ACHN (cell line): Measurements from ENCODE around the gene TMEM254.
"Not testable (repeated sequence)": the region's sequence is repeated elsewhere in the genome, so short reads cannot be mapped to it uniquely, and the experiment has no call there.

Experiments
- DNase-seq: peaks from one replicate; pipeline ENCODE4 v3.0.0-alpha.2; 2015
- in situ Hi-C: cut with HindIII; loops from 2 replicates; pipeline ENCODE4 v1.10.0; 2017; ENCODE audit warnings: low sequenced_read_pairs, low pct_ligation_motif_present, low pct_unique_long_range_greater_than_20kb

TMEM254 gene

DNA sequence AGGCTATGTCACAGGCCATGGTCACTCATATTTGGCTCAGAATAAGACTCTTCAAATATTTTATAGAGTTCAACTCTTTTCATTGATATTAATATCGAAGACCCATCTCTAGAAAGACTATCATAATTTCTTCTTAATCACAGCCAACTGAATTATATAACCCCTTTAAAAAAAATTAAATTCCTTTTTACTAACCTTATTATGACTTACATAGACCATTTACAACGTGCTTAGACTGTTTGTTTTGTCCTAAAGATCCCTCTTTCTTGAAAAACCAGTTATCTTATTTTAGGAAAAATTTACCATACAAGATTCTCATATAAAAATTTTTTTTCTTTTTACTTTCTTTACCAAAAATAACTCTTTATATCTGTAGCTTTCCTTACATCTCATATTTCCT is 10.2 kb upstream of the TMEM254 start:
- in situ Hi-C loops: no loop called here
- no peak for DNase-seq

DNA sequence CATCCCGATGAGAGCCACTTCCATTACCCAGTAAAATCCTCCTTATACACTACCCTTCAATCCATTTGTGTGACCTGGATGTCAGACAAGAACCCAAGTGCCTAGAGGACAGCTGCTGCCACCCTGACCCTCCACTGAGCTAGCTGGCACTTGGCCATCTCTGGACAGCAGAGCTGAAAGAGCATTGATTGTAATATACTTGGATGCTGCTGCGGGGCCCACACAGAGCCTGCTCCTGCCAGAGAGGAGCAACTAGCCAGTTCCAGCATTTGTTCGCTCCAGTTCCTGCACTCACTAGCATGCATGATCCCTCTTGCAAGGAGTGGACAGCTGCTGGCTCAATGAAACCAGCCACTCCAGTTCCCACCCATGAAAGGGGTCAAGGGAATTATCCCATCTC is 8.4 kb upstream of the TMEM254 start:
- DNase-seq: no peak
- in situ Hi-C loops: no loop called here

DNA sequence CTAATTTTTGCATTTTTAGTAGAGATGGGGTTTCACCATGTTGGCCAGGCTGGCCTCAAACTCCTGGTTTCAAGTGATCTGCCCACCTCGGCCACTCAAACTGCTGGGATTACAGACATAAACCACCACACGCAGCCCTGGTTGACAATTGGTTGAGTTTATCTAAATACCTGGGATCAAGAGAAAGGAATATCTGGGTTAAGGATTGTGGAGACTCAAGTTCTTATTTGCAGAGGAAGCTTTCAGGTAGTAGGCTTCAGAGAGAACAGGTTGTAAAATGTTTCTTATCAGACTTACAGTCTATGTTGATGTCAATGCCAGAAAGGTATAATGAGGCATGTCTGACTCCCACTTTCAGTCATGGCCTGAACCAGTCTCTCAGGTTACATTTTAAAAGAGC is 5.9 kb upstream of the TMEM254 start:
- in situ Hi-C loops: no loop called here
- no peak for DNase-seq

DNA sequence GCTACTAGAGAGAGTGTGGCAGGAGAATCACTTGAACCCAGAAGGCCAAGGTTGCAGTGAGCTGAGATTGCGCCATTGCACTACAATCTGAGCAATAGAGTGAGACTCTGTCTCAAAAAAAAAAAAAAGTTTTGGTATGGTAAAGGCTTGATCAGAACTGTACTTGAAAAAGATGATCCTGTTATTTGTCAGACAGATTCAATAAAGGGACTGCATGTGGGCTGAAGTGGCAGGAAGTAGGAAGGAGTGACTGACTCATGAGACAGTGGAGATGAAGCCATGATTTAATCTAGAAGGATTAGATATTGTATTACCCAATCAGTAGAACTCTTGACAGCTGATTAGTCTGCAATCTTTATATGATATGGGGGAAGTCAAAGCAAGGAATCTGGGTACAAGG is 2.7 kb upstream of the TMEM254 start:
- in situ Hi-C loops: no loop called here

DNA sequence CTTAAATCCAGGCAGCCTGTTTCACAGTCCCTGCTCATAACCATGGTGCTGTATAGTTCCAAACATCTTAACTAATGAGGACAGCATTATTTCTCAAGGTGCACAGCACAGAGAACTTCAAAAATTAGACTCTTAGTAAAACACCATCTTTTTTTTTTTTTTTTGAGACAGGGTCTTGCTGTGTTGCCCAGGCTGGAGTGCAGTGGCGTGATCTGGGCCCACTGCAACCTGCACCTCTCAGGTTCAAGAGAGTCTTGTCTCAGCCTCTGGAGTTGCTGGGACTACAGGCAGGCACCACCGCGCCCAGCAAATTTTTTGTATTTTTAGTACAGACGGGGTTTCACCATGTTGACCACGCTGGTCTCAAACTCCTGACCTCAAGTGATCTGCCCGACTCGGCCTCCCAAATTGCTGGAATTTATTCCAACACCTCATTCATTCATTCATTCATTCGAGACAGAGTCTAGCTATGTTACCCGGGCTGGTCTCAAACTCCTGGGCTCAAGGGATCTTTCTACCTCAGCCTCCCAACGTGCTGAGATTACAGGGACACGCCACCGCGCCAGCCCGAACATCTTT is 507 bp upstream of the TMEM254 start:
- DNase-seq: no peak
- in situ Hi-C loops: no loop called here

More for the DNA sequence above, 2.7 kb upstream of the TMEM254 start:
- DNase-seq: no peak

DNA sequence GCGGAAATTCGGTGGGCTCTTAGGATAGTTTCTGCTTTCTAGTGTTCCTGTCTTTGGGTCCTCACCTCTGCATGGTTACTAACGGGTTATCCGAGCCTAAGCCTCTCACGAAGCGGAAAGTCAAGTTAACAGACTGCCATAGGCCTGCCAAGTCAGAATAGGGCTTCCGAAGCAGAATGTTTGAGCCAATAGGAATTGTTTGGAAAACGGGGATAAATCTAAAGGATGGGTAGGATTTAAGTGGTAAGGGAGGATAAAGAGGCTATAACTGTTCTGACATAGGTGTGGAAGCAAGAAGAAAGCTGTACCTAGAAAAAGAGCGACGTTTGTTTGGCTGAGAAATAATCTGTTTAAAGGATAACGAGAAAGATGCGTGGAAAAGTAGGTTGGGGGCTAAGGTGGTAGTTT is 851 bp downstream of the TMEM254 start:
- DNase-seq: no peak
- in situ Hi-C loops: no loop called here

DNA sequence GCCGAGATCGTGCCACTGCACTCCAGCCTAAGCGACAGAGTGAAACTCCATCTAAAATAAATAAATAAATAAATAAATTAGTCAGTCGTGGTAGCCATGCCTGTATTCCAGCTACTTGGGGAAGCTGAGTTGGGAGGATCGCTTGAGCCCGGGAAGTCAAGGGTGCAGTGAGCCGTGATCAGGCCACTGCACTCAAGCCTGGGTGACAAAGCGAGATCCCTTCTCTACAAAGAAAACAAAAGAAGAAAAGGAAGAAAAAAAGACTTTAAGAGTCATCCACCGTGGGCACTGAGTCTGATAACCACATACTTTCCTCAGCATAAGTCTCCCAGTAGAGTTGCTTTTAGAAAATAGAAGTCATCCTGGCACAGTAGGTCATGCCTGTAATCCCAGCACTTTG is 2.6 kb downstream of the TMEM254 start:
- in situ Hi-C loops: no loop called here

DNA sequence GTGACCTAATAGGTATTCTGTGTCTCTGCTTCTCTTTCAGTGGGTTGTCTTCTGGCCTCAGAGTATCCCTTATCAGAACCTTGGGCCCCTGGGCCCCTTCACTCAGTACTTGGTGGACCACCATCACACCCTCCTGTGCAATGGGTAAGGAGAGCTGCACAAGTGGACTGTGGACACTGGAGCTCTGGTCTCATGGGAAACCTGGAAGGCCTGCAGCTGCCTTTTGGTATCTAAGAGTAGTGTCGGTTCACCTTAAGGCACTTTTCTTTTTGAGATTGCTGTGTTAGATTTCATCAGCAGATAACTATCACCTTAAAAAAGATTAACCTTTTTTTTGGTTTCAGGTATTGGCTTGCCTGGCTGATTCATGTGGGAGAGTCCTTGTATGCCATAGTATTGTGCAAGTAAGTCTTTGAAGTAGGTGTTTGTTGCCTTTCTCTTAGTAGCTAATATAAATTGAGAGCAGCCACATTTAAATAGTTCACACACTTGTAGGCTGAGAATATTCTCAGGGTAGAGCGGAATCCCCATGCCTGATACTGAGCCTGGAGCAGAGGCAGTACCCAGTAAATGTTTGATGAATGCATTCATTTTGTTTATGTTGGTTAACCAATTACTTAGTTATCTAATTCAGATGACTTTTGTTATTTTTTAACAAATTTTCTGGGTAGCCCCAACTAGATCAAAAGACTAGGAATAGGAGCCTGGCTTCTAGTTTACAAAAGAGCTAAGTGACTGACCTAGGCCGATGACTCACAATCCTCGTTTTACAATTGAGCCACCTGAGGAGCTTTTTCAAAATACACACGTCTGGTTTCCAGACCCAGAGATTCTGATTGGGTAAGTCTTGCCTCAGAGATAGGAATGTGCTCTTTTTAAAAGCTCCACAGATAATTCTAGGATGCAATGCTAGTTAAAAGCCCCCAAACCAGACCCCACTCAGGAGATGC is 3.6 kb downstream of the TMEM254 start:
- in situ Hi-C loops: no loop called here

More for the DNA sequence above, 2.6 kb downstream of the TMEM254 start:
- DNase-seq: no peak

DNA sequence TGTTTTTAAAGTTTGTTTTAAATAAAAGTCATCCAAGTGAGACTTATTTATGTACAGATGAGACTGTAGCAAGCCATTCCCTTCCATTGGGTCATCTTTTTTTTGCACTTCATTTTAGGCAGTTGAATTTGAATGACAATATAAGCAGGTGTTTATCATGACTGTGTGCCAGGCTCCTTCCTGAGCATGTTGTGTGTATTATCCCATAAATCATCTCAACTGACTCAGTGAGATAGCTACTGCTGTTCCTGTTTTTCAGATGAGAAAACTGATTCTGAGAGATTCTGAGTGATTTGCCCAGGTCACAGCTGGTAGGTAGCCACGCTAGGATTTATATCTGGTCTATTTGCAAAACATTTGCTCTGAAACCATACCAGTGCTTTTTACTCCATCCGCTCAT is 11.7 kb downstream of the TMEM254 start:
- DNase-seq: no peak
- in situ Hi-C loops: no loop called here

More for the DNA sequence above, 3.6 kb downstream of the TMEM254 start:
- no peak for DNase-seq

DNA sequence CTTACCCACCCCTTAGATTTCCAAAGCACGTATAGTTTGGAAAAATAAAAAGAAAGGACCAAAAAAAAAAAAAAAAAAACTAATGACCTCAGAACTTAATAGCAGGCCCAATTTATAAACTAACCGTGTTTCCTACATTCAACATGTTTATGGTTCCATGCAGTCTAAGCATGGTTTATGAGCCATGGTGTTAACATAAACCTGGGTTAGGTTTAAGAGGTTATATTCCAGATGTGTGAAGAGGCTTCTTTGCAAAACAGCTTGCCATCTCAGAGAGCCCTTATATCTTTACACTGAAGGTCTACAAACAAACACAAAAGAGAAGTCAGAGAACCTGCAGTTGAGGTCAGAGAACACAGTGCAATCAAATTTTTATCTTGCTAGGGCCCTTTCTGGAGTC is 15.8 kb downstream of the TMEM254 start:
- DNase-seq: no peak
- in situ Hi-C loops: no loop called here

DNA sequence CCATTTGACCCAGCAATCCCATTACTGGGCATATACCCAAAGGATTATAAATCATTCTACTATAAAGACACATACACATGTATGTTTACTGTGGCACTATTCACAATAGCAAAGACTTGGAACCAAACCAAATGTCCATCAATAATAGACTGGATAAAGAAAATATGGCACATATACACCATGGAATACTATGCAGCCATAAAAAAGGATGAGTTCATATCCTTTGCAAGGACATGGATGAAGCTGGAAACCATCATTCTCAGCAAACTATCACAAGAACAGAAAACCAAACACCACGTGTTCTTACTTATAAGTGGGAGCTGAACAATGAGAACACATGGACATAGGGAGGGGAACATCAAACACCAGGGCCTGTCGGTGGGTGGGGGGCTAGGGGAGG is 19.8 kb downstream of the TMEM254 start:
- DNase-seq, in situ Hi-C loops: not testable (repeated sequence)

DNA sequence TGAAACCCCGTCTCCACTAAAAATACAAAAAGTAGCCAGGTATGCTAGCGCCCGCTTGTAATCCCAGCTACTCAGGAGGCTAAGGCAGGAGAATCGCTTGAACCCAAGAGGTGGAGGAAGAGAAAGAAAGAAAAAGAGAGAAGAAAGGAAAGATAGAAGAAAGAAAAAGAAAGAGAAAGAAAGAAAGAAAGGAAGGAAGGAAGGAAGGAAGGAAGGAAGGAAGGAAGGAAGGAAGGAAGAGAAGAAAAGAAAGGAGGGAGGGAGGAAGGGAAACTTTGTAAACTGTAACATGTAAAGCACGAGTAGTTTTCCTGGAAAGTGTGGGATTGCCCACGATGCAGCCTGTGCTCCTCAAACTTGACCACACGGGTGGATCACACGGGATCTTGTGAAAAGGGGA is 20.8 kb downstream of the TMEM254 start:
- in situ Hi-C loops, DNase-seq: not testable (repeated sequence)

DNA sequence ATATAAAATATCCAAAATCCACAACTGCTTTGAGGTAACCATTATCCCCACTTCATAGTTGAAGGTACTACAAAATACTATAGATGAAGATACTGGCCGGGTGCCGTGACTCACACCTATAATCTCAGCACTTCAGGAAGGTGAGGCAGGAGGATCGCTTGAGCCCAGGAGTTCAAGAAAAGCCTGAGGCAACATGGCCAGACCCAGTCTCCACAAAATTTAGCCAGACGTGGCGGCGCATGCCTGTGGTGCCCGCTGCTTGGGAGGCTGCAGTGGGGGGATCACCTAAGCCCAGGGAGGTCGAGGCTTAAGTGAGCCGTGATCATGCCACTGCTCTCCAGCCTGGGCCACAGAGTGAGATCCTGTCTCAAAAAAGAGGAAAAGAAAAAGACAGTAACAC is 21.7 kb downstream of the TMEM254 start:
- in situ Hi-C loops: no loop called here
- no peak for DNase-seq

DNA sequence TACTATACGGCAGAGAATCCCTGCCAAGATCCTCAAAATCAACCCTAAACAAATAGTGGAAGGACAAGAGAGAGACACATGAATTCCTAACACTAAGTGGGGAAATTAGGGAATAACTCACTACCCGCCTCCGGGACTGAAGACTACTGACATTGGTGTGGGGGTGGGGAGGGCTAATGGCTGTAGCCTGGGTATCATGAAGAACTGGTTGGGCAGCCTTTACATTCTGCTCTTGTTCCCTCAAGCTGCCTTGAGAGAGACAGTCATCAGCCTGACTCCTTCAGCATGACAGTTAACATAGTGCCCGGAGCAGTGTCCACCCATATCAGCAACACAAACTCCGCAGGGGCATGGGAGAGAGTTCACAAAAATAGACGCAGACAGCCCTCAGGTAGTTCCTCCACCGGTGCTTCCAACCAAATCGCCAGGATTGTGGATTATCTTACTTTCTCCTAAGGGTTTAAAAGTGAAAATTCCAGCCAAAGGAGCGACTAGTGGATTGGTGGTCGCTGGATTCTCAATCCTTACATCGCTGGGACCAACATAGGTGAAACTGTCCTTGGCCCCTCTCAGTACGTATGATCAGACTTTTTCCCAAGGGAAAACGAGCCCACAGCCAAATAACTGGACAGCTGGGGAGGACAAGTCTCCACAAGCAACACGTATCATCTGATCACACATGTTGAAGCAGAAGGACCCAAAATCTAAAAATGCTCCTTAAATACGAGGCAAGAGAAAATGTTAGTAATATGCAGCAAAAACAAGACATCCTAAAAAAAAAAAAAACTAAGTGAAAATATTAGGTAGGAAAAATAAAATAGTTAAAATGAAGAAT is 22.6 kb downstream of the TMEM254 start:
- no peak for DNase-seq
- in situ Hi-C loops: no loop called here

DNA sequence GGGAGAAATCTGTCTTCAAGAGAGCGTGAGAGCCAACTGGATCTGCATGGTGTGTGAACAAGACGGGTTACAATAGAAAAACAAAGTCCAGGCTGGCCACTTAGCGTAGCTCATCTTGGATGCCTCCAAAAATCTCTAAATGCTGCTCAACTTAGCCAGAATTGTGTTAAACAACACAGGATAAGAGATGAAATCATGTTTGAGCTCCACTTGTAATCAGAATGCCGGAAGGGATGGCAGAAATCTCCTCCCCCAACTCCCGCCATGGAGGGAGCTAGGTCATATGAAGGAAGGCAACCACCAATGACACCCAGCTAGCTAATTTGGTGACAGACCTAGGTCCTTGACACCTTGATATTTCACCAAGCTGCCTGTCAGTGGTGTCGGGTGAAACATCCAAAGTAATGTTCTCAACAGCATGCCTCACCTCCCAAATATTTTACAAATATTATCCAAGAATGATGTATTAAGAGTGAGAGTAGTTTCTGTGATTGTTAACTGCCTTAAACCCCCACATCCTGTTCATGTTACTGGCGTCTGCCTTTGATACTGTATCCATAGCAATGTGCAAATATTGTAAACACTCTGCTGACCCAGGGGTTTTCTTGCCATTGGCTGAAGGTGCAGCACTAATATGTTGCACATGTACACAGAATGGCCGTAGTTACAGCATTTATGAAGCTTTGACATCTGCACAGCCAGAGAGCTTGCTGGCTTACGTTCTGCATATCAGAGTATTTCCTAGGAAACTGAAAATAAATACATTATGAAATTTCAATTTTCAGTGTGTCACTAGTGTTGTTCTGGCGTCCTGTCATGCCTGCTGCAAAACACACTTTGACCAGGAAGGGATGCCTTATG is 25.8 kb downstream of the TMEM254 start:
- no peak for DNase-seq
- in situ Hi-C loops: no loop called here

DNA sequence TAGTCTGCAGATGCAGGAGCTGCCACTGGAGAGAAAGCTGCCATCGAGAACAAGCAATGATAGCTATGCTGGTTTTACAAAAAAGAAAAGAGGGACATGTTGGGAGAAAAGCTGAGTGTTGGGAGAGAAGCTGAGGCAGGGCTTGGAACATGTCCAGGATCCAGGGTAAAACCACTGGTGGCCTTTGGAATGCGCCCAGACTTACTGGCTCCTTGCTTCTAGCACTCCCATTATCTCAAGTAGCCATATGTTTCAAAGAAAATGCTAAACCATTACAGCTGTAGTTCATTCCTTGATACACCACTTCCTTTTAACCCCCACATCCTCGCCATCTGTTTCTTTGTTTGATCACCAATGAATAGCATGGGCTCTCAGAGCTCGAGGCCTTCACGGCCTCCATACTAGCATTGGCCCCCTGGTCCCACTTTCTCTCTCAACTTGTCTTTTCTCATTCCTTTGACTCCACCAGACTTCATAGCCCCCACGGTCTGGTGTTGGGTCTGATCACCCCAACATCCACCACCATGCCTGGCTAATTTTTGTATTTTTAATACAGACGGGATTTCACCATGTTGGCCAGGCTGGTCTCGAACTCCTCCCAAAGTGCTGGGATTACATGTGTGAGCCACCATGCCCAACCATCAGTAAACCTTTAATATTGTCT is 30.2 kb downstream of the TMEM254 start:
- DNase-seq: no peak
- in situ Hi-C loops: no loop called here

DNA sequence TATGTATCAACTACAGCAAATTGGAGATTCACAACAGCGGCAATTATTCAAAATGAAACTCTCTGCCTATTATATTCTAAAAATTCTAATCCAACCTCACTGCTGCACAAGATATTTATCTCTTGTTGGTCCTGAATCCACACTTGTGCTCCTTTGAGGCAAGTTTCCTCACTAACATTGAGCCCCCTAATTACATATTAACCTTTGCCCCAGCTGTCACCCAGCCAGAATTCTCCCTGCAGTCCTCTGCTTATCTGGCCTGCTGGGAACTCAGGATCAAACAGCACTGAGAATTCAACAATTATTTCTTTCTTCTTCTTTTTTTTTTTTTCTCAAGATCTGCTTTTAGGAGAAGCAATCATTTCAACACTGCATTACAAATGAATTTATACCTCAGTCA is 32.5 kb downstream of the TMEM254 start:
- in situ Hi-C loops: no loop called here
- DNase-seq: no peak

DNA sequence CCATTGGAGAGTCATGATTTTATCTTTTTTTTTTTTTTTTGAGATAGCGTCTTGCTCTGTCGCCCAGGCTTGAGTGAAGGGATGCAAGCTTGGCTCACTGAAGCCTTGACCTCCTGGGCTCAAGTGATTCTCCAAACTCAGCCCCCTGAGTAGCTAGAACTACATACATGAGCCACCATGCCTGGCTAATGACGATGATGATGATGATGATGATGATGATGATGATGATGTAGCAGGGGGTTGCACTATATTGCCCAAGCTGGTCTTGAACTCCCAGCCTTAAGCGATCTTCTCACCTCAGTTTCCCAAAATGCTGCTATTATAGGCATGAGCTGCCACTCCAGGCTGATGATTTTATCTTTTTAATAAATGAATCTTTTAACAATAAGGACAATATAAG is 40.2 kb downstream of the TMEM254 start:
- in situ Hi-C loops: no loop called here
- no peak for DNase-seq
